IgD-negative memory B cell (primary cell): ENCODE data around the gene HOXD11. TPM values are rescaled to one million over a fixed set of nuclear protein-coding genes. Genes with fewer than 3 reads are reported as not detected.

Experiments
- H3K27ac Mint-ChIP-seq, 3 donors: one replicate each; pipeline ENCODE4 v1.8.0; 2020 to 2022; ENCODE audit warnings: mild to moderate bottlenecking in 3 of 3, mixed read lengths in 3 of 3, moderate library complexity in 1 of 3
- H3K27me3 Mint-ChIP-seq: one replicate; pipeline ENCODE4 v1.8.0; 2021; ENCODE audit warnings: mixed read lengths
- H3K36me3 Mint-ChIP-seq: one replicate; pipeline ENCODE4 v1.8.0; 2020; ENCODE audit warnings: mild to moderate bottlenecking, mixed read lengths
- H3K4me1 Mint-ChIP-seq, 3 donors: one replicate each; pipeline ENCODE4 v1.8.0; 2020 to 2022; ENCODE audit warnings: mixed read lengths in 3 of 3, mild to moderate bottlenecking in 1 of 3
- H3K4me3 Mint-ChIP-seq, 4 donors: one replicate each; pipeline ENCODE4 v1.8.0; 2020 to 2022; ENCODE audit warnings: mild to moderate bottlenecking in 4 of 4, mixed read lengths in 4 of 4, moderate library complexity in 3 of 4
- H3K9me3 Mint-ChIP-seq, 3 donors: one replicate each; pipeline ENCODE4 v1.8.0; 2020 to 2021; ENCODE audit warnings: mixed read lengths in 3 of 3, mild to moderate bottlenecking in 1 of 3
- polyA plus RNA-seq: library from polyadenylated mRNA; unstranded; fragments of 300-500 nt; fragmentation: Illumina TruSeq; gene quantifications from one replicate; pipeline ENCODE4 v1.2.3, GENCODE V29; 2021

Gene HOXD11
- polyA plus RNA-seq, 1 donor from 2014 or later: not detected

- H3K27ac Mint-ChIP-seq: peak overlapping the region; percentile 80 to 95 (median 80)
- peaks cover 0 to 2% (median 1%) of the 10 kb centered on the region in 3 donors for H3K4me1 Mint-ChIP-seq
- peak overlapping the region in 2 of 4 donors; percentile 27 to 30 for H3K4me3 Mint-ChIP-seq
- peaks cover 0 to 10% (median 8%) of the 10 kb centered on the region in 3 donors for H3K9me3 Mint-ChIP-seq
- peaks cover 57% of the 10 kb centered on the region for H3K27me3 Mint-ChIP-seq
- peaks cover 4% of the 10 kb centered on the region for H3K36me3 Mint-ChIP-seq
Measured at GRCh38 chr2:176112375-176113302, 5.6 kb downstream of the HOXD11 start.

GRCh38 chr2:176114120-176114929 lies 7.2 kb downstream of the HOXD11 start:
- peaks cover 2 to 6% (median 5%) of the 10 kb centered on the region in 3 donors for H3K9me3 Mint-ChIP-seq

GRCh38 chr2:176114930-176115625 lies 8.0 kb downstream of the HOXD11 start:
- H3K9me3 Mint-ChIP-seq: peaks cover 2 to 4% (median 2%) of the 10 kb centered on the region in 3 donors
- H3K4me3 Mint-ChIP-seq: no peak overlapping the region
- peaks cover 3% of the 10 kb centered on the region for H3K36me3 Mint-ChIP-seq
- H3K4me1 Mint-ChIP-seq: peaks cover 0 to 3% (median 2%) of the 10 kb centered on the region in 3 donors
- peak overlapping the region in 2 of 3 donors; percentile 2 to 93 for H3K27ac Mint-ChIP-seq
- peaks cover 63% of the 10 kb centered on the region for H3K27me3 Mint-ChIP-seq

More at GRCh38 chr2:176114120-176114929, 7.2 kb downstream of the HOXD11 start:
- Mint-ChIP-seq H3K27me3 (peaks cover 63% of the 10 kb centered on the region), H3K36me3 (peaks cover 5% of the 10 kb centered on the region), H3K27ac (peak overlapping the region; percentile 80 to 88 (median 88)), H3K4me1 (peaks cover 0 to 4% (median 4%) of the 10 kb centered on the region in 3 donors), H3K4me3 (peak overlapping the region in 2 of 4 donors; percentile 51 to 52)

GRCh38 chr2:176115883-176116813 lies 9.1 kb downstream of the HOXD11 start, which contains the start of gene HOXD10:
TSS of gene HOXD10 (plus strand) at chr2:176116778. CDS start at chr2:176116834, 56 bp downstream.
- H3K4me1 Mint-ChIP-seq: peaks cover 0 to 3% (median 2%) of the 10 kb centered on the region in 3 donors
- peaks cover 71% of the 10 kb centered on the region for H3K27me3 Mint-ChIP-seq
- H3K27ac Mint-ChIP-seq: peak within 1 kb of the TSS; percentile 2 to 93 (median 67)
- peaks cover 2 to 6% (median 4%) of the 10 kb centered on the region in 3 donors for H3K9me3 Mint-ChIP-seq
- H3K4me3 Mint-ChIP-seq: peak within 1 kb of the TSS in 2 of 4 donors; percentile 43 to 69
- H3K36me3 Mint-ChIP-seq: peaks cover 3% of the 10 kb centered on the region

- peaks cover 67% of the 10 kb centered on the region for H3K27me3 Mint-ChIP-seq
- H3K4me3 Mint-ChIP-seq: peak overlapping the region in 2 of 4 donors; percentile 39 to 69
- H3K27ac Mint-ChIP-seq: peak overlapping the region in 2 of 3 donors; percentile 56 to 93
- H3K9me3 Mint-ChIP-seq: peaks cover 2 to 6% (median 4%) of the 10 kb centered on the region in 3 donors
- peaks cover 0 to 3% (median 2%) of the 10 kb centered on the region in 3 donors for H3K4me1 Mint-ChIP-seq
- H3K36me3 Mint-ChIP-seq: peaks cover 3% of the 10 kb centered on the region
Measured at GRCh38 chr2:176117162-176117822, 10.2 kb downstream of the HOXD11 start.

- H3K4me1 Mint-ChIP-seq: peaks cover 0 to 3% (median 2%) of the 10 kb centered on the region in 3 donors
- peaks cover 2 to 6% (median 4%) of the 10 kb centered on the region in 3 donors for H3K9me3 Mint-ChIP-seq
- peak overlapping the region in 2 of 3 donors; percentile 56 to 93 for H3K27ac Mint-ChIP-seq
- H3K4me3 Mint-ChIP-seq: peak overlapping the region in 3 of 4 donors; percentile 27 to 42 (median 39)
- H3K36me3 Mint-ChIP-seq: peaks cover 3% of the 10 kb centered on the region
- peaks cover 62% of the 10 kb centered on the region for H3K27me3 Mint-ChIP-seq
Measured at GRCh38 chr2:176117823-176118371, 10.8 kb downstream of the HOXD11 start.

- peaks cover 0 to 3% (median 2%) of the 10 kb centered on the region in 3 donors for H3K4me1 Mint-ChIP-seq
- peaks cover 3% of the 10 kb centered on the region for H3K36me3 Mint-ChIP-seq
- H3K27me3 Mint-ChIP-seq: peaks cover 63% of the 10 kb centered on the region
- H3K27ac Mint-ChIP-seq: peak overlapping the region in 1 of 3 donors; percentile 93
- H3K9me3 Mint-ChIP-seq: peaks cover 2 to 7% (median 4%) of the 10 kb centered on the region in 3 donors
- peak overlapping the region in 2 of 4 donors; percentile 42 to 70 for H3K4me3 Mint-ChIP-seq
Measured at GRCh38 chr2:176118601-176119339, 11.7 kb downstream of the HOXD11 start.

- H3K4me1 Mint-ChIP-seq: peaks cover 0 to 3% (median 2%) of the 10 kb centered on the region in 3 donors
- peaks cover 3% of the 10 kb centered on the region for H3K36me3 Mint-ChIP-seq
- H3K9me3 Mint-ChIP-seq: peaks cover 2 to 8% (median 4%) of the 10 kb centered on the region in 3 donors
- peak overlapping the region in 2 of 4 donors; percentile 21 to 68 for H3K4me3 Mint-ChIP-seq
- peak overlapping the region; percentile 52 to 65 (median 54) for H3K27ac Mint-ChIP-seq
- H3K27me3 Mint-ChIP-seq: peaks cover 64% of the 10 kb centered on the region
Measured at GRCh38 chr2:176120364-176121189, 13.5 kb downstream of the HOXD11 start.

GRCh38 chr2:176121190-176122051 lies 14.3 kb downstream of the HOXD11 start:
- peak overlapping the region in 3 of 4 donors; percentile 21 to 68 (median 32) for H3K4me3 Mint-ChIP-seq
- H3K4me1 Mint-ChIP-seq: peaks cover 0 to 3% (median 2%) of the 10 kb centered on the region in 3 donors
- H3K27ac Mint-ChIP-seq: peak overlapping the region; percentile 31 to 54 (median 52)
- peaks cover 2 to 8% (median 4%) of the 10 kb centered on the region in 3 donors for H3K9me3 Mint-ChIP-seq
- peaks cover 3% of the 10 kb centered on the region for H3K36me3 Mint-ChIP-seq
- peaks cover 64% of the 10 kb centered on the region for H3K27me3 Mint-ChIP-seq

GRCh38 chr2:176122052-176122682 lies 15.1 kb downstream of the HOXD11 start:
- H3K4me3 Mint-ChIP-seq: no peak overlapping the region
- H3K4me1 Mint-ChIP-seq: peaks cover 2 to 4% (median 3%) of the 10 kb centered on the region in 3 donors
- peaks cover 3% of the 10 kb centered on the region for H3K36me3 Mint-ChIP-seq
- peak overlapping the region; percentile 56 to 82 (median 67) for H3K27ac Mint-ChIP-seq
- H3K9me3 Mint-ChIP-seq: peaks cover 0 to 6% (median 2%) of the 10 kb centered on the region in 3 donors
- peaks cover 64% of the 10 kb centered on the region for H3K27me3 Mint-ChIP-seq
